ENCODE data around the gene REG3A.

Gene REG3A

DNA sequence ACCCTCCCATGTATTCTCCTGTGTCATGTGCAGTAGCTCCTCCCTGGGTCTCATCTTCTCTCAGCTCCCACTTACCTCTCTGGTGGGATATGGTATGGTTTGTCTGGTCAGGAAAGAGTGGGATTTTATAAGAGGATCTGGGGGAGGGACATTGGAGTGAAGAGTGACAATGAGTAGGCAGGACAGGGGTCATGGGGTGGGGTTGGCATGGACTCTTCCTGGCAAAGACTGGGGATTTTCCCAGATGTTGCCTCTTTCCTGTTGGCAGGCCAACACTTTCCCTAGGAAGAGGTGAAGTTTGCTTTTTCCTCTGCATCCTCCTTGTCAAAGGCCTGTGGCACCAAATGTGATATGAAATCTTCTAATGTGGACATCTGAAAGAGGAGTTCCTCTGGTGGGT is at the start of gene REG3A:
Gene REG3A (minus strand): TSS at position 101 of the 400 bp plus-strand sequence. CDS start 348 bp downstream, outside the sequence.
- no peak for DNase-seq

DNA sequence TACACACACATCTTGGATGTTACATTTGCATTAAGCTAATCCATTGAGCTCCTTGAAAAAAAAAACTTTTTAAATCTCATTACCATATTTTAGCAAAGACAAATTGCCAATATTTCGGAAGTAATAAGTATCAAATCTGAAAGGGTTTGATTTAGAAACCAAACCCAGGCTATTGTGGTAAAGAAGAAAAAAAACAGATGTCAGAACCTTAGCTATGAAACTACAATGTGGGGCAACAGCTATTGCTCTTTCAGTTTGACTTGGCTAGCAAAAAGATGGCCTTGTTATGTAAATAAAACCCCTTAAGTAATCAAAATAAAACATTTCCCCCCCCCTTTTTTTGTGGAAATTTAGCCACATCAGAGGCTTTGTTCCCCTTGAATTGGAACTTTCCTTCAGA is 41.2 kb upstream of the REG3A start:
- no peak for DNase-seq

DNA sequence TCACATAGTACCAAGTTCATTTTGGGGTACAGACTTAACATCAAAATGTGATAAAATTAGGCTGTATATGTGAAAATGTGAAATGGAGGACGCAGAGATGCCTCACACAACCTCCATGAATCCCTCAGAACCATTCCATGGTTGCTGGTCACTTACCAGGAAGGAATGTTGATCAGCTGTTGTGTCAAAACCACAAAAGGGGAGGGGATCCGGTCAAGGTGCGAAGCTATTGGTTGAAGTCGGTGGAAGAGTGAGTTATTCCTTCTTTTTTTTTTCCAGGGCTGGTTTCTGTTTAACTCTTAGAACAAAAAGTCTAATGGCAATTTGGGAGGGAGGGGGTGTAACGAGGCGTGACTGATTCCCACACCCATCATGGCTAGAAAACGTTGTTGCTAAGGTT is 32.3 kb upstream of the REG3A start:
- no peak for DNase-seq

DNA sequence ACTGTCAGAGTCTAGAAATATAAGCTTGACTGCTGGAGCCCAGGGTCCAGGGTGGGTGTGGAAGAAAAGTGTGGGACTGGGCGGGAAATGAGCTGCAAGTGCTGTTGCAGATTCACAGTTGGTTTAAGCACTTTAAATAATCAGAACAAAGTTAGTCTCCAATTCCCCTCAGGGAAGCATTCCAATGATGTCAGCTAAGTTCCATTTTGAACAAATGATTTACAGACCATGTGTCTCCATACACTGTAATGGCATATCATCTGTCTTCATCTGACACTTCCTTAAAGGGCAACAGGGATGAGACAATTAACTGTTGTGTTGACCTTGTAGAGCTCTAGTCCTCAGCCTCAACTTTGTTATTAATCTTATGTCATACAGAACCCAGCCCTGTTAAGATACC is 31.5 kb upstream of the REG3A start:
- DNase-seq, result no peak

DNA sequence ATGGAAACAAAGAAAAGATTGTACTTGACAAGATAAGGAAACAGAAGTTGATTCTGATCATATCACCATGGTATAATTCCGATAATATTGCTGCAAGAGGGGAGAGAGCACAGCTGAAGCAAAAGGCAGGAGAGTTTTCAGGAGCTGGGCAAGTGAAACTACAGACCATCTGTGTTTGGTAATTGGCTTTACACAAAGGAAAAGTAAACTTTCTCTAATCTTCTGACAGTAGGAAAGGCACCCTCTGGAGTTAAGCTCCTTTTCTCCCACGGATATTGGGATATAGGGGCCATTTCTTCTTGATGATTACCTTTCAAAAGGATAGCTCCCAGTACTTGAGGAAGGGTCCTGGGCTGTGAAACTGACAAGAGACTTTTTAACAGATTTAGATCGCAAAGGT is 29.9 kb upstream of the REG3A start:
- DNase-seq, result no peak

DNA sequence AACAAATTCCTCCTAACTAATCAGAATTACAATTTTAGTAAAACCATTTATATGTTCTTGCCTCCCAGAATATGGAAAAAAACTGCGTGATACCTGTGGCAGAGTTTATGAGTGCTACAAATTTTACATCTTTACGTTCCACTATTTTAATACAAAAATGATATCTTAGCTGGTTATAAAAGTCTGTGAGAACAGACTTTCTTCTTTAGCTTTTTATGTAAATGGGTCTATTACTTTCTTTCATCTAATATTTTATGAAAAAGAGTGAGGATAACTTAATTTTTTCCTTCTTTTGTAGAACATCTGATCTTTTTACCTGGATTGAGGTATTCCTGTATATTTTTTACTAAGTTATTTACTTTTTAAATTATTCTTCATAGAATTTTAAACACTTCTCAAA is 22.1 kb upstream of the REG3A start:
- DNase-seq, result no peak

DNA sequence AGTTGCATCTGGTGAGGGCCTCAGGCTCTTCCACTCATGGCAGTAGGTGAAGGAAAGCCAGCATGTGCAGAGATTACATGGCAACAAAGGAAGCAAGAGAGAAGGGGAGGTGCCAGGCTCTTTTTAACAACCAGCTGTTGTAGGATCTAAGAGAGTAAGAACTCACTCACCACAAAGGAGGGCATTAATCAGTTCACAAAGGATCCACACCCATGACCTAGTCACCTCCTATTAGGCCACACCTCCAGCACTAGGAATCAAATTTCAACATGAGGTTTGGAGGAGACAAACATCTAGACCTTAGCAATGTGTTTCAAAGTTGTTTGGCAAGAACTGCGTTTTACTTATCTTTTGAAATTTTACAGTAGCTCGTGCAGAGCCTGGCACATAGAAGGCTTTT is 20.5 kb upstream of the REG3A start:
- DNase-seq, result no peak

DNA sequence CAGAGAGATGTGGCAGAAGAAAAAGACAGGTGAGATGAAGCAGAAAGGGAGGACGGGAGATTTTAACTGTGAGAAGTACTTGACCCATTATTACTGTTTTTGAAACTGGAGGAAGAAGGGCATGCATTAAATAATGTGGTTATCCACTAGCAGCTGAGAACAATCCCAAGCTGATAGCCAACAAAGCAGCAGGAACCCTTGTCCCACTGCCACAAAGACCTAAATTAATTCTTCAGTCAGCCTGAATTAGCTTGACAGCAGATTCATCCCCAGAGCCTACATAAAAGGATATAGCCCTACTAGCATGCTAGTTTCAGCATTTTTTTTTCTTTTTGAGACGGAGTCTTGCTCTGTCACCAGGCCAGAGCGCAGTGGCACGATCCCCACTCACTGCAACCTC is 19.5 kb upstream of the REG3A start:
- no peak for DNase-seq

DNA sequence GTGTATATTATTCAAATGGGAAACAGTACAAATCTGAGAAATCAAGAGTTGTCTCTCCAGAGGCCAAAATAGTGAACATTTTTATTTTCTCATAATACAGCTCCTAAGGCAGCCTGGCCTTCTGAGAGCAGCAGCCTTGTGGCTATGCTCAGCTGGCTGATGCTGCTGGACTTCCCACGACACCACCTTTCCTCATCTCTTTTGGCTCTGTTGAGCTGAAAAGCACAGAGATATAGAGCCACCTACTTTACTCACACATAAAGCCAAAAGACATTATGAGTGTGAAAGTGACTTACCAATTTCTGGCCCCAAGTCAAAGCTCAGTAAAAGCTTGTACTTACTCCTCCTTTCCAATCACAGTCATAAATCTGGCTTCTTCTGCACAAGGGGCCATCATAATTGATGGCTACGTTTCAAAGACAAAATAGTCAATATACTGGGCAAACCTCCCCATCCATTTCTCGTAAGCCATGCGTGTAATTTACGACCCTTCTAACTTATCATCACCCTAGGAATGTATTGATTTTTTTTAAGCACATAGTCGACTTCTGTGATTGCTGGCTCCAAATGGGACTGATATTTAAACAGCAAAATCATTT is 18.6 kb upstream of the REG3A start:
- DNase-seq, result no peak

DNA sequence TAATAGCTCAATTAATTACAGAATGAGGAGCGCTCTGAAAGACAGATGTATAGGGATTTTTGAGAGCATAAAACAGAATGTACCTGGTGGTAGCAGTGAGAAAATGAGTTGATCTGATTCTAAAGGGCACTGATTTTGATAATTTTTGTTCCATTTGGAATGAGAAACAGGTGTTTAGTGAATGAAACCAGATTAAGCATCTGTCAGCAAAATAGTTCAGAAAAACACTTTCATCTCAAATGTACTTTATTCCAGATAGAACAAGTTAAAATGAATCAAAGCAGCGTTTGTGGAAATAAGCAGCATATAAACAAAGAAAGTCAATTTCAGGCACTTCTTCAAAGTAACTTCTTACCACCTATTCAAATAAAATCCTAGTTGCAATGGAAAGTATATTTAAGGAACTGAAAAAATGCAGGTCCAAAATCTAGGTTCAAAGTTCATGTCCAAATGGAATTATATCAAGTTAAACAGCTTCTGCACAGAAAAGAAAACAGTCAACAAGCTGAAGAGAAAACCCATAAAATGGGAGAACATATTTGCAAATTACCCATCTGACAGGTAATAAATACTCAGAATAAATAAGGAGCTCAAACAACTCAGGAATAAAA is 11.9 kb upstream of the REG3A start:
- no peak for DNase-seq

DNA sequence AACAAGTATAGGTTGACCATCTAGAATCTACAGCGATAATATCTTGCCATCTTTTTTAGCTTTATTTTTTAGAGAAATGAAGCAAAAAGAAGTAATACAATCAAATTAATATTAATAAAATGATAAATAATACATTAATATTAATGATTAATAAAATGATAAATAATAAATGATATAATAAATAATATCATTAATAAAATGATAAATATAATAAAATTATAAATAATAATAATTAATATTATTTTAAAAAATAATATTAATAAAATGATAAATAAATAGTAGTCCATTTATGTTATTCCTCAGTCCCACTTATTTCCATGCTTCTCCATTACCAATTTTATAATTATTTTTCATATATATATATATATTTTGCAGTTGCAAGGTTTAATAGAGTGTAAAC is 3.2 kb upstream of the REG3A start:
- DNase-seq, result no peak

DNA sequence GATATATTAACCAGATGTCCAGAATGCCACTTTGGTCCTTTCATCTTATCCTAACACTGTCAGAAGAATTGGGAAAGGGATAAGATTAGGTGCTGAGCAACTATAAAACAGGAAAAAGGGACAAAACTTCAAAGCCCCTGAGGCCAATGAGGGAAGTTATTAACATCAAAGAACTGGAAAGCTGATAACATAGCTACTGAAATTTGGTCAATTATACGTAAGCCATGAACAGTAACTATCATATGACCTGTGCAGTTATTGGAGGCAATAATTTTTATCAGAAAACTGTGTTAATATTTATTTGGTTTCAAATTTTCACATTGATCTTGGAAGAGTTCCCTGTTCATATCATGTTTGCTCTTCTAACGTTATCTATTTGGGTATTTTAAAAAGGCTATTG is 2.6 kb upstream of the REG3A start:
- DNase-seq, result no peak

DNA sequence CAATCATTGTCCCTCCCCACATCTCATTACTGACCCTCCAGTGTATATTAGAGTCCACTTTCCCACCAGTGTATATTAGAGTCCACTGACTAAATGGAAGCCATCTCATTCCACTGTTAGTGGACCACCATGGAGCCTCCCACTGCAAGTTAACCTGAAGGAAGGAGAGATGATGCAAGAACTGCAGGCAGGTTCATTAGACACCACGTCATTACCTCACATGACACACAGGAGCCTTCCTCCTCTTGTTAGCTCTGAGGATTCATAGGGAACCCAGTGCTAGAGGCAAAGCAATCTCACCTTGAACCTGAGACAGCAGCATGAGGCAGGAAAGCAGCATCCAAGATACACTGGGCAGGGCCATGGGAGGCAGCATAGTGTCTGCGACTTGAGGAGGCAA is 523 bp downstream of the REG3A start:
- DNase-seq, result no peak

DNA sequence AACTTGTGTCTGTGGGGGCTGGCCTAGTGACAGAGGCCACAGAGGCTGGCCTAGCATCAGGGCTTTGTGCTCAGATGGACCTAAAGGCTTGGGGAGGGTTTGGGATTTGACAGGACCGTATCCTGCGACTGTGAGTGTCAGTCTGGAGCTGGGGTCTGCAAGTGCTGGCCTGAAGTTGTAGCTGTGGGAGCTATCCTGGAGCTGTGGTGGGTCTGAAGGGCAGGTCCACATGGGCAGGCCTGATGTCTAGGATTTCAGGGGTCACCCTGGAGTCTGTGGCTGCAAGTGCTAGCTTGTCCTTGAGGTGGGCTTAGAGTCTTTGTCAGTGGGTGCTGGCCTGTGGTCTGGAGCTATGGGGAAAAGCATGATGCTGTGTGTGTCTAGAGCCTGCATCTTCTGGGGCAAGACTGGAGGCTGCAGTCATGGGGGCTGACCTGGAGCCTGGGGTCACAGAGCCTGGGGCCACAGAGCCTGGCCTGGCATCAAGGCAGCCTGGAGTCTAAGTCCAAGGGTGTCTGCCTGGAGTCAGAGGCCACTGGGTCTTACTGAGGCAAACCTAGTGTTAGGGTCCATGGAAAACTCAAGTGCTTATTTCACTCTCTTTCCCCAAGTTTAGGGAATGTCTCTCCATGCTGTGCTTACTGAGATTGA is 3.6 kb downstream of the REG3A start:
- no peak for DNase-seq

DNA sequence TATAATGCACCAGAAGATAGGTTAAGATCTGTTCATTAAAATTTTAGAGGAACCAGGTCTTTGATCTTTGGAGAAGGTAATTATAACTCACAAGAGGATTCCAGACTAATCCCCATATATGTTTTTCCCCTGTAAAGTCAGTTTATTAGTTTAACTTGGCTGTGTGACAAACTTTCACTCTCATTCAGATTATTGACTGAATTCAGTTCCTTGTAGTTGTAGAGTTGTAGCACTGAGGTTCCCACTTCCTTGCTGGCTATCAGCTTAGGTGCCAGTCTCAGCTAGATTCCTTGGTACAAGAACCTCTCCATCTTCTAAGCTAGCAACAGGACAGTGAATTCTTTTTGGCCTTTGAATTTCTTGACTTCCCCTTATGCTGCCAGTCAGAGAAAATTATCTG is 20.1 kb downstream of the REG3A start:
- no peak for DNase-seq

DNA sequence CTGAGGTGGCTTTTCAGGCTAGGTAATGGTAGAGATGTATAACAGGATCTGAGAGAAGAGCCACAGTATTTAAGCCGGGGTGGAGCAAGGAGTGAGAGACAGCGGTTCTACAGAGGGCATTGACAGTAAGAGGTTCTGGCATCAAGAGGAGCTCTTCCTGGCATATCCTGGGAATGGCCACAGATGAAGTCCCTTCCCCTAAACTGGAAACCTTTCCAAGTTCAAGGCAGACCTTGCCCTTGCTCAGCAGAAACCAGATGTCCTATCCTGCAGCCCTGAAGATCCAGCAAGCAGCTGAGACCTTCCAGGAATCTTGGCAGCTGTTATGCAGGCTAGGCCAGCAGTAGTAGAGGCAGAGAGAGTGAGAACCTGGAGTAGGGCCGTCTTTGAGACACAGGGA is 21.2 kb downstream of the REG3A start:
- DNase-seq, result no peak

DNA sequence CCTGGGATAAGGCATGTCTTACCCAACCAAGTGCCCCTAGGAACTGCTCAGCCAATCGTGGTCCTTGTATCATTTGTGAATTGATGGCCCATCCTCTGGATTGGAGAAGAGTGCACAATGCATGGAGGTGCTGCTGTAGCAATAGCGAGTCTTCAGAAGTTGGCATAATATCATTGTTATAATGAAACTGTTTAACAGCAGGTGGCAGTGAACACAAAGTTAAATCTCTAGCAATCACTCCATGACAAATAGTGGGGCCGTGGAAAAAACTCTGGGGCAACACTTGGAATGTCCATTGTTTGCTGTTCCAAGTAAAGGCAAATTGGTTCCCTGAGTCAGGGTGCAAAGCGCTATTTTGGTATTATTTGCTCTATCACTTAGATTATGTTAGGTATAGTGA is 27.9 kb downstream of the REG3A start:
- DNase-seq, result no peak

DNA sequence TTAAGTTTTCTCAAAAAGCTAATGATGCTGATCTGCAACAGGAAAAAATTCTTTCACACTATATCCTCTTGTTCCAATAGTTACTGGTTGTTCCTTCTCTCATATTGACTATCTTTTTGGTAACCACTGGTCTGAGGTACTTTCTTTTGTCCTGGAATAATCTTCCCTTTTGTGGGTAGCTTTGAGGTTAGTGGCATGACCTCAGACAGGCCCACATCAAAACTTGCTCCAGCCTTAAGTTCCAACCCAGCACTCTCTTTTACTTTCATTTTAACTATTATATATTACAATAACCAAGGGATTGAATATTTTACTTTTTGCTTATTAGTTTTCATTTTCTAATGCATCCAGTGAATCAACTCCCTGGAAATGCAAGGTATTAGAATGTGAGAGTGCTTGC is 29.7 kb downstream of the REG3A start:
- no peak for DNase-seq

DNA sequence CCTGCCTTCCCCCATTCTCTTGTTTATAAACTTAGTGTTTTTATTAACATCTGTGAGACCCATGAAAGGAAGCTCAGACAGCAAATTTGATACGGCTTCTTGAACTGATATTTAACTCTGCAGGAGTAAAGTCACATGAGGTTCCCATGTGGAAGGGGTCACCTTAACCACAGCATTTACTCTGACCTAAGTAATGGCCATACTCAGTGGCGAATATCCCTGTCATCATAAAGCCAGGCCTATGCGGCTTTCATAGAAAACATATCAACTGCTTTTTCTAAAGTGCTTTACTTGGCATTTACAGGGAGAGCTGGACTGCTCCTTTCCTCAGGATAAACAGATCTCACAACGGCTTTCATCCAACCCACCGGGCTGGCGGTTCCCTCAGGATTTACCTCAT is 30.3 kb downstream of the REG3A start:
- DNase-seq, result no peak

DNA sequence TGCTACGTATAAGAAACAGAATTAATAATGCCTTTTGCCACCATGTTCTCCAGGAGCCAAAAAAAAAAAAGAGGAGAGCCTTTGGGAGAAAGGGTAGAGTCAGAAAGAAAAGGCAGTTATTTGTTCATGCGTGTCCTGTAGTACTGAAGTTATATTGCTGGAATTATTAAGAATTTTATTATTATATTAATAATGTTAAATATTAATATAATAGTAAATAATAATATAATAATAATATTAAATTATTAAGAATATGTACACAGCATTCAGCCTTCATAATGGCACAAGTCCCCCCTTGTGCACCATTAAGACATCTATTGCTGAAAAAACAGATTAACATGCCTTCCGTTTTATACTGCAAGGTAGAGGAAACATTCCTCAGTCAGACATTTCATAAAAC is 31.1 kb downstream of the REG3A start:
- no peak for DNase-seq

DNA sequence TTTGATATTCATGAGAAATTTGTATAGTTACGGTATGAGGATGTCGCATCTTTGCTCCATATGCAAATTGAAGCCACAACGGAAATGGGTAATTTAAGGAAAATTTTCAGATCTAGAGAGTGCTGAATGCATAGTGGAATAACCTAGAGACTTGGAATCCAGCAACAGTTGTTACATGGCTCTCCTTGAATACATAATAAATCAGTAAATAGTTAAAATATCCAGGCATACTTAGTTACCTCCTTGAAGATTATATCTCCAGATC is 33.9 kb downstream of the REG3A start:
- DNase-seq, result no peak

DNA sequence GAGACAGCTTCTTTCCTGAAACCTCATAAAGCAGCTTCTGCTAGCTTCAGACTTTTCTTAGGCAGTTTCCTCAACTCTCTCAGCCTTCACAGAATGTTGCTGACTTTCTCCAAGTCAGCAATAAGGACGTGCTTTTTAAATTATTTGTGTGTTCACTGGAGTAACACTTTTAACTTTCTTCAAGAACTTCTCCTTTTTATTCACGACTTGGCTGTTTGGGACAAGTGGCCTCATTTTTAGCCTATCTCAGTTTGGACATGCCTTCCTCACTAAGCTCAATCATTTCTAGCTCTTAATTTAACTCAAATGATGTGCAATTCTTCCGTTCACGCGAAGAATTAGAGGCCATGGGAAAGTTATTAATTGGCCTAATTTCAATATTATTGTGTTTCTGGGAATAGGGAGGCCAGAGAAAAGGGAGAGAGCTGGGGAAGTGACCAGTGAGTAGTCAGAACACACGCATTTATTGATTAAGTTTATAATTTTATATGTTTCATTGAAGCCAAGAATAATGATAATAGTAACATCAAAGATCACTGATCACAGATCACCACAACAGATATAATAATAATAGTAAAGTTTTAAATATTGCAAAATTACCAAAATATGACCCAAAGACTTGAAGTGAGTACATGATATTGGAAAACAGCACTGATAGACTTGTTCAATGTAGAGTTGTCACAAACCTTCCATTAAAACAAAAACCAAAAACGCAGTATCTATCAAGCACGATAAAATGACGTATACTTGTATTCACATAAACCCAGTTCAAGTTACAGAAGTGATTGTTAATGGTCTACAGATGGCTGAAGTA is 34.4 kb downstream of the REG3A start:
- no peak for DNase-seq

DNA sequence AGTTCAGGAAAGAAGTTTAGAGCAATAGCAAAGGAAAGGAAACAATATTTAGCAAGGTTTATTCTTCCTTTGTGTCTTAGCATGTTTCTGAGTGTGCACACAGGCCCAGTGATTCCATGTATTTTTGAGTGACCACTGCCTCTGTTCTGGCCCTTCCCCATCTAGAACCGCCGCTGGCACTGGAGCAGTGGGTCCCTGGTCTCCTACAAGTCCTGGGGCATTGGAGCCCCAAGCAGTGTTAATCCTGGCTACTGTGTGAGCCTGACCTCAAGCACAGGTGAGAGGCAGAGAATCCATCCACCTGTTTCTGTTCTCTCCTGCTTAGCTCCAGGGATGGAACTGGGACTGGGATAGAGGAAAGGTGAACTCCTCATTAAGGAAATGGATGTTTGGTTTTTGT is 36.9 kb downstream of the REG3A start:
- DNase-seq, result no peak

DNA sequence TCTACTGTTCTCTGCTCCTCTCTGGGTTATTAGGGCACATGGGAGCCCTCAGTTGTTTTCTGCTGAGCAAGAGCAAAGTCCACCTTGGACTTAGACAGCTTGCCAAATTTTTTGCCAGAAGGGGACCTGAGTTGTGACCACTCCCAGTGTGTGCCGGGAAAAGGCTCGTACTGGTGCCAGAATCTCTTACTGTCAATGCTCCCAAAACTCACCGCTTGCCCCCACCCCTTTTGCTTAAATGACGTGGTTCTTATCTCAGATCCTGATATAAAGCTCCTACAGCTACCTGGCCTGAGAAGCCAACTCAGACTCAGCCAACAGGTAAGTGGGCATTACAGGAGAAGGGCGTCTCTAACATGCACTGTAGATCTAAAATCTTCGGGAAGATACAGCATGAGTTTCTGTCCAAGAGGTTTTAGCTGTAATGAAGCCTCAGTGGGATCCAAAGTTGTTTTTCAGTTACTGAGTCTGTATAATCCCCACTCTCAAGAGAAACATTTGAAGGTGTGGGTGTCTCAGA is 39.3 kb downstream of the REG3A start, which contains the start of gene REG1A:
Gene REG1A (plus strand): TSS at position 295 of the 520 bp plus-strand sequence. CDS start 374 bp downstream, outside the sequence.
- no peak for DNase-seq
